Measurements from ENCODE around the gene KDM4C. TPM values are rescaled to one million over a fixed set of nuclear protein-coding genes. Genes with fewer than 3 reads are reported as not detected.

The KDM4C gene
- total RNA-seq, 1 donor from 2014 or later: 16.5 TPM

GRCh38 chr9:6930827-6931226, 173.1 kb downstream of the KDM4C start:
- no peak for TF ChIP-seq CTCF (conservative IDR thresholded peaks at IDR 0.05)
- H3K36me3 Mint-ChIP-seq: peaks cover 5% of the 10 kb centered on the region

GRCh38 chr9:6931913-6932312, 174.1 kb downstream of the KDM4C start:
- Mint-ChIP-seq H3K4me3 (no peak overlapping the region), H3K27me3 (no peaks in the 10 kb centered on the region), H3K36me3 (peaks cover 5% of the 10 kb centered on the region), H3K4me1 (ENCODE audit: unreplicated experiment) (peaks cover 25% of the 10 kb centered on the region), H3K27ac (peak overlapping the region; percentile 59), H3K9me3 (peaks cover 7% of the 10 kb centered on the region)
- DNase-seq (ENCODE audit: extremely low spot score, unreplicated experiment): no peak
- no peak for TF ChIP-seq CTCF (conservative IDR thresholded peaks at IDR 0.05)

More at GRCh38 chr9:6930827-6931226, 173.1 kb downstream of the KDM4C start:
- Mint-ChIP-seq H3K4me1 (ENCODE audit: unreplicated experiment) (peaks cover 25% of the 10 kb centered on the region), H3K27me3 (no peaks in the 10 kb centered on the region), H3K9me3 (peaks cover 7% of the 10 kb centered on the region), H3K27ac (no peak overlapping the region), H3K4me3 (no peak overlapping the region)
- no peak for DNase-seq (ENCODE audit: extremely low spot score, unreplicated experiment)

GRCh38 chr9:6936103-6936502, 178.3 kb downstream of the KDM4C start:
- no peak overlapping the region for H3K27ac Mint-ChIP-seq
- DNase-seq (ENCODE audit: extremely low spot score, unreplicated experiment): no peak
- H3K9me3 Mint-ChIP-seq: peaks cover 3% of the 10 kb centered on the region
- no peaks in the 10 kb centered on the region for H3K27me3 Mint-ChIP-seq
- TF ChIP-seq CTCF (conservative IDR thresholded peaks at IDR 0.05): no peak
- no peaks in the 10 kb centered on the region for H3K36me3 Mint-ChIP-seq
- H3K4me3 Mint-ChIP-seq: no peak overlapping the region
- peaks cover 18% of the 10 kb centered on the region for H3K4me1 Mint-ChIP-seq (ENCODE audit: unreplicated experiment)

- Mint-ChIP-seq H3K9me3 (peaks cover 3% of the 10 kb centered on the region), H3K27me3 (no peaks in the 10 kb centered on the region), H3K4me3 (no peak overlapping the region), H3K36me3 (no peaks in the 10 kb centered on the region), H3K4me1 (ENCODE audit: unreplicated experiment) (peaks cover 19% of the 10 kb centered on the region), H3K27ac (no peak overlapping the region)
- TF ChIP-seq CTCF (conservative IDR thresholded peaks at IDR 0.05): no peak
- DNase-seq (ENCODE audit: extremely low spot score, unreplicated experiment): no peak
Observed at GRCh38 chr9:6937209-6937608, 179.4 kb downstream of the KDM4C start.

- Mint-ChIP-seq H3K27ac (no peak overlapping the region), H3K4me3 (no peak overlapping the region), H3K27me3 (no peaks in the 10 kb centered on the region), H3K36me3 (no peaks in the 10 kb centered on the region), H3K4me1 (ENCODE audit: unreplicated experiment) (peaks cover 7% of the 10 kb centered on the region), H3K9me3 (peaks cover 1% of the 10 kb centered on the region)
- DNase-seq (ENCODE audit: extremely low spot score, unreplicated experiment): no peak
- no peak for TF ChIP-seq CTCF (conservative IDR thresholded peaks at IDR 0.05)
Observed at GRCh38 chr9:6938447-6938846, 180.7 kb downstream of the KDM4C start.

- Mint-ChIP-seq H3K36me3 (no peaks in the 10 kb centered on the region), H3K9me3 (no peaks in the 10 kb centered on the region), H3K27ac (no peak overlapping the region), H3K27me3 (no peaks in the 10 kb centered on the region), H3K4me1 (ENCODE audit: unreplicated experiment) (peaks cover 9% of the 10 kb centered on the region), H3K4me3 (no peak overlapping the region)
- no peak for TF ChIP-seq CTCF (conservative IDR thresholded peaks at IDR 0.05)
- no peak for DNase-seq (ENCODE audit: extremely low spot score, unreplicated experiment)
Observed at GRCh38 chr9:6938873-6939272, 181.1 kb downstream of the KDM4C start.
